Stimulated activated CD4-positive, alpha-beta T cell treated with anti-CD3 and anti-CD28 coated beads, TNF-alpha, amount 100 ng/mL, for 1 hour (primary cell): ENCODE measurements around the gene LRRIQ4.

ENCODE experiments used
- DNase-seq, 3 donors: peaks; one replicate each; pipeline ENCODE4 v3.0.0-alpha.2; 2020; ENCODE audit warnings: low read depth in 3 of 3, low spot score in 1 of 3

The LRRIQ4 gene

DNA sequence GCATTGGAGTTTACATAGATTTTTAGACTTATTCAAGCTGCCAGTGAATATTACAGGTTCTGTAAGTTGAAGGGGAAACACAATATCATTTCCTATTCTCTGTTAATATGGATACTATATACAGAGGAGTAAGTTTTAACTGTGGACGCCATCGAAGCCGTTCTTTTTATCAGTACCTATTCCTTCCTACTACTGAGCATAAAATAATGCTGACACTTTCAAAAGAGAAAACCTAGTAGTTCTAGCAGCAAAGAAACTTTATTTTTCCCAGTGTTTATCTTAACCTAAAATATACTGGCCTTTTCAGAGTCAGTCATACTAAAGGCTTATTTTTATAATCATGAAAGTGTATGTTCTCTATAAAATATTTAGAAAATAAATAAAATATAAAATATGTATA lies 42.8 kb downstream of the LRRIQ4 start:
- DNase-seq = no peak

- no peak for DNase-seq
Measured at GRCh38 chr3:169857811-169858210, 45.1 kb downstream of the LRRIQ4 start.

DNA sequence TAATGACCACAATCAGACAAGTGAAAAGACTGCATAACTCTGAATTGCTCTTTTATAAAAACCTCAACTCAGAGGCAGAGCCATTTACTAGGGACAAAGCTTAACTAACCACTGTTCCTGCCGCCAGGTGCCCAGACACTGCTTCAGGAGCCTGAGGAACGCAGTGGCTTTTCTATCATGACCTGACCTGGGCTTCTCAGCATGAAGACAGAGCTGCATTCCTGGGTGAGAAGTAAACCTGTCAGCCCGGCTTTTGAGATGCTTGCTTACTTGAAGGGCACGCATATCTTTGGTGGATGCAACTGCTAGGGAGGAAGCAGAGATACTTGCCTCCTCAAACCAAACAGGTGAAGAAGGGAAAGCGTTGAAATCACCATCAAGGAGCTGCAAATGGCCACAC lies 49.2 kb downstream of the LRRIQ4 start:
- no peak for DNase-seq

GRCh38 chr3:169863458-169863899 lies 50.8 kb downstream of the LRRIQ4 start:
- peak; percentile 12 to 35 (median 13) for DNase-seq

DNA sequence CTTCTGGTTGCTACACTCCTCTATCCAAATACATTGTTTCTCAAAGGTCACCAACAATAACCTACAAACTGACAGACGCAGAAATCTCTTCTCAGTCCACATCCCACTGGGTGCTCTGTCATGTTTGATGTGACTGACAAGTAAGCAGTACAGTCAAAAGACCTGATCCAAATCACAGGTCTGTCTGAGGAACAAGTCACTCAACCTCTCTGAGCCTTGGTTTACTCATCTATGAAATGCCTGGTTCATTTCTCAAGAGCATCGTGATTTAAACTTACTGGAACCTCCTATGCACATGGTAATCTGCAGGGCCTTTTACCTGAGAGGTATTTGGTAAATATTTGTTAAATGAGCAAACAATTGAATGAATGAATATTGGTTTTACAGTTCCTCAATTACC lies 51.6 kb downstream of the LRRIQ4 start:
- DNase-seq = no peak

GRCh38 chr3:169865176-169865767 lies 52.6 kb downstream of the LRRIQ4 start:
- no peak for DNase-seq

DNA sequence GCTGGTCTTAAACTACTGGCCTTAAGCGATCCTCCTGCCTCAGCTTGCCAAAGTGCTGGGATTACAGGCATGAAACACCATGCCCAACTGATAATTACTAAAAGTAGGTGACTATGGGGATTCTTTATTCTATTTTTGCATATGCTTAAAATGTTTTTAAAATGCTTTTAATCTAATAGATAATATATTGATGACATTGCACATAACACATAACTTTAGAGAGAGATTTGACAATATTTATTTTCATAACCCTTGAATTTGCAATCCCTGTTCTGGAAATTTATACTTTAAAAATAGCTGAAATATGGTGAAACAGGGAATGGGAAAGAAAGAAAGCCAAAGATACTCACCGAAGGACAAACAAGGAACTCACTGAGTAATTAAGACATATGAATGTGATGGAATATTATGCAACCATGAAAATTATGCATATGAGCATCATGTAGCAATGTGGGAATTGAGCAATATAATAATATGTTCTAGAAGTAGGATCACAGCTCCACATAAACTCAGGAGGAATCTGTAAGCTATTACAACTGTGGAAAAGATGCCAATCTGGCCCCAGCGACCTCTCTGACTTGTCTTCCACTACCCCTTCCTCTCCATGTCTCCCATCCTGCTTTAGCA lies 55.0 kb downstream of the LRRIQ4 start:
- DNase-seq = no peak

- DNase-seq = no peak
Measured at GRCh38 chr3:169868369-169868768, 55.7 kb downstream of the LRRIQ4 start.

GRCh38 chr3:169869484-169870220 lies 57.0 kb downstream of the LRRIQ4 start, which contains the start of gene LRRC31:
TSS of gene LRRC31 (minus strand) at chr3:169869935. CDS start at chr3:169869807, 128 bp downstream.
- no peak for DNase-seq

- no peak for DNase-seq
Measured at GRCh38 chr3:169871129-169871886, 58.6 kb downstream of the LRRIQ4 start.

- no peak for DNase-seq
Measured at GRCh38 chr3:169879013-169879557, 66.4 kb downstream of the LRRIQ4 start.

- DNase-seq = no peak
Measured at GRCh38 chr3:169879845-169880575, 67.3 kb downstream of the LRRIQ4 start.

GRCh38 chr3:169880576-169881250 lies 68.0 kb downstream of the LRRIQ4 start:
- no peak for DNase-seq

- DNase-seq = no peak
Measured at GRCh38 chr3:169886671-169887070, 74.0 kb downstream of the LRRIQ4 start.
